IMR-90 (cell line): ENCODE results near the gene PIEZO1.

Source experiments
- CEBPB ChIP-seq: IDR thresholded peaks from 2 replicates; pipeline ENCODE4 v1.6.1; 2012; ENCODE audit warnings: low read depth, low read length, improper control_type of control experiment
- NFE2L2 ChIP-seq: fragments of 150-350 bp; IDR thresholded peaks from 2 replicates; pipeline ENCODE4 v1.6.1; 2016; ENCODE audit warnings: low read depth, mild to moderate bottlenecking, low read length
- POLR2A ChIP-seq: IDR thresholded peaks from 2 replicates; pipeline ENCODE4 v1.6.1; 2012; ENCODE audit warnings: mild to moderate bottlenecking, low read depth, low read length
- RAD21 ChIP-seq: IDR thresholded peaks from 2 replicates; pipeline ENCODE4 v1.6.1; 2012; ENCODE audit warnings: low read length, improper control_type of control experiment
- SMC3 ChIP-seq: fragments of 150-350 bp; IDR thresholded peaks from 2 replicates; pipeline ENCODE4 v1.6.1; 2016; ENCODE audit warnings: low read depth, mild to moderate bottlenecking, antibody characterized with exemption, low read length, moderate library complexity
- TF ChIP-seq, protein P1 (sequence below): conservative IDR thresholded peaks from 2 replicates; pipeline ENCODE4 v1.5.1; 2012; ENCODE audit warnings: mild to moderate bottlenecking, low read depth, low read length, improper control_type of control experiment
- TF ChIP-seq, protein P2 (sequence below): fragments of 150-350 bp; IDR thresholded peaks from 2 replicates; pipeline ENCODE4 v1.6.1; 2017; ENCODE audit warnings: mild to moderate bottlenecking, antibody characterized with exemption, low read length, low read depth
- TF ChIP-seq, protein P3 (sequence below): fragments of 150-350 bp; IDR thresholded peaks from 2 replicates; pipeline ENCODE4 v1.6.1; 2016; ENCODE audit warnings: low read depth, mild to moderate bottlenecking, low read length, moderate library complexity, borderline replicate concordance

DNA sequence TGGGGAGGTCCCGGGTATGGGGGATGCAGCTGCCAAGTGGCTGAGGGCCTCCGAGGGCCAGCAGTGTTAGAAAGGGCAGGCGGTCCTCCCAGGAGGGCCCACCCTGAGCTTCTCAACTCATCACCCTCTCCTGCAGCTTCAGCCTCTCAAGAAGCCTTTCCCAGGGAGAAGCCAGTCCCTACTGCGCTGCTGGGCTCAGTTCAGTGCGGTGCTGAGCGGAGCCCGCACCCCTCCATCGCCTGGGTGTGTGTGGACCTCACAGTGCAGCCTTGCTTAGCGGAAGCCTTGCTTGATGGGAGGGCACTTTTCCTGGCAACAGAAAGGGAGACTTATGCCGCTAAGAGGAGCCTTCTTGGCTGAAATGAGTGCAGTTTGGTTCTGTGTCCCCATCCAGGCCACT is 30.2 kb upstream of the PIEZO1 start:
- TF ChIP-seq RAD21 (no peak), POLR2A (no peak), SMC3 (no peak), CEBPB (no peak), NFE2L2 (no peak)
- TF ChIP-seq, protein P1, sequence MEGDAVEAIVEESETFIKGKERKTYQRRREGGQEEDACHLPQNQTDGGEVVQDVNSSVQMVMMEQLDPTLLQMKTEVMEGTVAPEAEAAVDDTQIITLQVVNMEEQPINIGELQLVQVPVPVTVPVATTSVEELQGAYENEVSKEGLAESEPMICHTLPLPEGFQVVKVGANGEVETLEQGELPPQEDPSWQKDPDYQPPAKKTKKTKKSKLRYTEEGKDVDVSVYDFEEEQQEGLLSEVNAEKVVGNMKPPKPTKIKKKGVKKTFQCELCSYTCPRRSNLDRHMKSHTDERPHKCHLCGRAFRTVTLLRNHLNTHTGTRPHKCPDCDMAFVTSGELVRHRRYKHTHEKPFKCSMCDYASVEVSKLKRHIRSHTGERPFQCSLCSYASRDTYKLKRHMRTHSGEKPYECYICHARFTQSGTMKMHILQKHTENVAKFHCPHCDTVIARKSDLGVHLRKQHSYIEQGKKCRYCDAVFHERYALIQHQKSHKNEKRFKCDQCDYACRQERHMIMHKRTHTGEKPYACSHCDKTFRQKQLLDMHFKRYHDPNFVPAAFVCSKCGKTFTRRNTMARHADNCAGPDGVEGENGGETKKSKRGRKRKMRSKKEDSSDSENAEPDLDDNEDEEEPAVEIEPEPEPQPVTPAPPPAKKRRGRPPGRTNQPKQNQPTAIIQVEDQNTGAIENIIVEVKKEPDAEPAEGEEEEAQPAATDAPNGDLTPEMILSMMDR = no peak
- TF ChIP-seq, protein P2, sequence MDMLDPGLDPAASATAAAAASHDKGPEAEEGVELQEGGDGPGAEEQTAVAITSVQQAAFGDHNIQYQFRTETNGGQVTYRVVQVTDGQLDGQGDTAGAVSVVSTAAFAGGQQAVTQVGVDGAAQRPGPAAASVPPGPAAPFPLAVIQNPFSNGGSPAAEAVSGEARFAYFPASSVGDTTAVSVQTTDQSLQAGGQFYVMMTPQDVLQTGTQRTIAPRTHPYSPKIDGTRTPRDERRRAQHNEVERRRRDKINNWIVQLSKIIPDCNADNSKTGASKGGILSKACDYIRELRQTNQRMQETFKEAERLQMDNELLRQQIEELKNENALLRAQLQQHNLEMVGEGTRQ = no peak
- TF ChIP-seq, protein P3, sequence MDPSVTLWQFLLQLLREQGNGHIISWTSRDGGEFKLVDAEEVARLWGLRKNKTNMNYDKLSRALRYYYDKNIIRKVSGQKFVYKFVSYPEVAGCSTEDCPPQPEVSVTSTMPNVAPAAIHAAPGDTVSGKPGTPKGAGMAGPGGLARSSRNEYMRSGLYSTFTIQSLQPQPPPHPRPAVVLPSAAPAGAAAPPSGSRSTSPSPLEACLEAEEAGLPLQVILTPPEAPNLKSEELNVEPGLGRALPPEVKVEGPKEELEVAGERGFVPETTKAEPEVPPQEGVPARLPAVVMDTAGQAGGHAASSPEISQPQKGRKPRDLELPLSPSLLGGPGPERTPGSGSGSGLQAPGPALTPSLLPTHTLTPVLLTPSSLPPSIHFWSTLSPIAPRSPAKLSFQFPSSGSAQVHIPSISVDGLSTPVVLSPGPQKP = no peak
